Superior temporal gyrus (tissue), 1 donor: ENCODE results near the gene PCF11.

Source experiments
- DNase-seq: peaks from one replicate; pipeline ENCODE4 v3.0.0-alpha.2; 2016; ENCODE audit errors: extremely low spot score

Gene PCF11

DNA sequence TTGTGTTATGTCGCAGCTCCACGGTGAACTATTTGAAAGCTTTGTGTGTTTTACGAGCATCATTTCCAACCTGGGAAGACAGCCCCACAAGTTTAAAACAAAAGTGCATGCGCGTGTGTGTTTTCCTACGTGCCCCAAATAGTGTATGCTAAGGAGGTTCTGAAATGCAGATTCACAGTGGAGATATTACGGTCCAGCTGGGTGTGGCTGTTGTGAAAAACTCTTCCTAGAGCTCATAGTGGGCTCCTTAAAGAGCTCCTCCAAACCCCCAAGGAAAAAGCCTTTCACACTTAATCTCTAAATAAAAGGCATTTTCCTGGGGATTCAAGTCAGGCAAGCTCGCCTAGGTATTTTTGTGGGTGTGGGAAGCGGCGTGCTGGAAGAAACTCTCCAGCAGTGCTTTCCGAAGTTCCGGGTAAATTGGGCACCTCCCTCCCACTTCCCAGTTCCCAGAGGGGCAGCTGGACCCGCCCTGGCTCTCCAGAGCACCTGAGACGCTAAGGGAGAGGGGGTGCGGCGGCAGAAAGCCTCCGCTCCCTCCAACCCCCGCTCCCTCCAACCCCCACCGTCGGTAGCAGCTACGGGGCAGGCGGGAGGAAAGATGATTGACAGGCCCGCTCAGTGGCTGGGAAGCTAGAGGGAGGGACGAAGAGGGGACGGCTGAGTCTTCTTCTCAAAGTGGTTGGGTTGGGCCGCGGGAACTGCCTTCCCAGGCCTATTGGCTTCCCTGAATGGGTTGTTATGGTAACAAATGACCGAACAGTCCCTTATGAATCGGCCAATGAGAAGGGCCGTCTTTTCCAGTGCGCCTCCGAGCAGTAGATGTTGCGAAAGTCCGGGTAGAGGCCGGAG is 561 bp upstream of the PCF11 start:
- DNase-seq = peak; percentile 100

DNA sequence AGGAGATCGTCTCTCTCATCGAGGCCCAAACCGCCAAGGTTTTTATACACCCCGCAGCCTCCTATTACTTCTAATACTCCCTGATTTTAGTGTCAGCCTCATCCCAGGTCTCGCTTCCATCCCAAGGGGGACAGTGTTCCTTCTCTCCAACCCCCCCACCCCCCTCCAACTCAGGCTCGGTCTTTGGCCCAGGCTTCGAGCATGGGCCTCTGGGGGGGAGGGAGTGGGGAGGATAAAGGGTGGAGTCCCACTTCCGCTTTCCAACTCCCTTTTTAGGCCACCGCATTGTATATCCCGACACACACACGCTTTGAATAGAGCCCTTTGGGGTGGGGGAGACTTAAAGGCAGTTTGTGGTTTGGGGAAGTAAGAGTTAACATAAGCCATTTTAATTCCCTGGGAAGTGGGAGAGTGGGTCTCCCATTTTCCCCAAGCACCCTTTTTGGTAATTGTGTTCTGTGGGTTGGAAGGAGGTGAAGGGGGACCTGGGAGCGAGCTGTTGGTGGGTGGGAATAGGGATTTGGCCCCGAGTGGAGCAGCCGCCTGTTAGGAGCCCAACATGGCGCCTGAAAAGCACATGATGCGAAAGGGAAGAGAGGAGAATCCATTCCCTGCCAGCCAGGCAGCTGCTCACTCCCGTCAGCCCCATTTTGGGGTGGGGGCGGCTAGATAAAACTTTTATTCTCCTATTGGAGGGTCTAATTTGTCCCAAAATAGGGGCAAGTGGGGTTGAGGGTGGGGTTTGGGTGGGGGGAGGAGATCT is 844 bp downstream of the PCF11 start:
- peak; percentile 78 for DNase-seq

DNA sequence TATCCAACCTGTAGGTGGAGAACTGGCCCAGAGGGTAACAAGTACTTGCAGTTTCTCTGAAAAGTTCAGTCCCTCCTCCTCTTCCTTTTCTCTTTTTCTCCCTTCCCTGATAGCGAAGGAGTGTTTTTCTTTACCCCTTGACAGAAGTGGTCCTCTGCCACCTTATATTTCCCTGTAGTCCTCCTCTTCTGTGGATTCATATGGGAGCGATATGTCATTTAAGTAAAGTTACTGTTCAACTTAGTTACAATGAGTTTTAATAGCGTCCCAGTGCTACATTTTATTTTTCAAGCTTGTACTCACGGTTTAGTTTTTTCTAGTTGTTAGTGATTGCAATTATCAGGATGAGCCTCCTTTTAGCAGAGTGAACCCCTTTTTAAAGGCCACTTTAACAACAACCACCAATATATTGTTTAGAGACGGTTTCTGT is 1.4 kb downstream of the PCF11 start:
- peak; percentile 38 for DNase-seq

DNA sequence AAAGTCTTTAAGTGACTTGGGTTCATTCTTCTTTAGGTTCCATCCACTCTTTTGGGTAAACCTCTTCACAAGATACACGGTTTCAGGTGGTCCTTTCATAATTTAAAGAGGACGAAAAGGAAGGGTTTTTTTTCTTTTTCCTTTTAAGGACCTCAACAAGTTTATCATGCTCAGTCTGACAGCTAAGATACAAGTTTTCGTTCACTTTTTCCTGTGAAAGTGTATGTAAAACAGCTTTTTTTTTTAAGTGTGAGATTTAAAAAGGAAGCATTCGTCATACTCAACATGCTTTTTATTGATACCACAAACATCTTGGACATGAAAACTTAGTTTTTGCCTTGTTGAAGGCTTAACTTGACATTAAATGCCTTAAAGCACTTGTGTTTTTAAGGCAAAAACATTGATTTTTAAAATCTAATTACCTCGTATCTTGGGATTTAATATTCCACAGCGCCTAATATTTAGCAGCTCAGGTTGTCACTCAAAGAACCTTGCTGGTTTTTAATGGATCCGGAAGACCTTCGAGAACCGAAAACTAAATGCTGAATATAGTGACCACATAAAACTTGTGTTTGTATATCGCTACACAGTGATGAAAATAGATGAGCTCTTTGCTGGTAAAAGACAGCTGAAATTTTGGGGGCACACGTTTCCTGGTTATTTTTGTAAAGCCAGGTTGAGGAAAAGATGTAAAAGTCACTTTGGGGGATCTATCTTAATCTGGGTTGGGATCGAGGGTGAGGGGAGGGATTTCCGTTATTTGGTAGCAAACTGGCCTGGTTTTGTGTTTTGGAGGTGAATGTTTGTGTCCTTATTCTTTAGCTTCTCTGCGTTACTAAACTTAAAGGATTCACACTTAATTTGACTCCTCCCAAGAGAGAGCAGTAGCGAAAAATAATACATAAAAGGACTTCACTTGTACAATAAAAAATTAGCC is 2.3 kb downstream of the PCF11 start:
- DNase-seq = peak; percentile 36

GRCh38 chr11:83159902-83160865 is 3.3 kb downstream of the PCF11 start:
- peak; percentile 55 for DNase-seq

DNA sequence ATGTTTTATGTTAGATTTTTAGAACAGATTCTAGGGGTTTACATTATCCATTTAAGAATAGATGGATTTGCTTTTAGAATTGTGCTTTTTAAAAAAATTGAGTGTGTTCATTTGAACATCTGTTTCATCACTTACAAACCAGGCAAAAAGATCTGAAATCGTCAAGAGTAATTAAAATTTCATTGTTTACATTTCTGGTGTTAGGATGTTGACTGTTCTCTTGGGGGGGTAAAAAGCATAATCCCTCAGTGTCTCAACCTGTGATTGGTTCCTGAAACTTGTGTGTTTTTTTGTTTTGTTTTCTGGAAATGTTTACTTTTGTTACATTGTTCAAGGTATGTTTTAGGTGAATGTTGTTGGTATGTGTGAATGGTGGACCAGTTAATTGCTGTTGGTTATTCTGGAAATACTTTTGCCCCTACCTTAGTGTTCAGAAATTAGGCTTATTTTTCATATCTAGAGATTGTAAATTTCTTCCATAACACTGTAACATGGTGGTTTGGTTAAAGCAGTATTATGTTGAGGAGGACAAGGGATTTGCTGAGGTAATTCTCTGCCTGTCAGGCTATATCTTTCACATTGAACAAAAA is 4.8 kb downstream of the PCF11 start:
- no peak for DNase-seq

GRCh38 chr11:83162377-83162776 is 5.4 kb downstream of the PCF11 start:
- DNase-seq = no peak

DNA sequence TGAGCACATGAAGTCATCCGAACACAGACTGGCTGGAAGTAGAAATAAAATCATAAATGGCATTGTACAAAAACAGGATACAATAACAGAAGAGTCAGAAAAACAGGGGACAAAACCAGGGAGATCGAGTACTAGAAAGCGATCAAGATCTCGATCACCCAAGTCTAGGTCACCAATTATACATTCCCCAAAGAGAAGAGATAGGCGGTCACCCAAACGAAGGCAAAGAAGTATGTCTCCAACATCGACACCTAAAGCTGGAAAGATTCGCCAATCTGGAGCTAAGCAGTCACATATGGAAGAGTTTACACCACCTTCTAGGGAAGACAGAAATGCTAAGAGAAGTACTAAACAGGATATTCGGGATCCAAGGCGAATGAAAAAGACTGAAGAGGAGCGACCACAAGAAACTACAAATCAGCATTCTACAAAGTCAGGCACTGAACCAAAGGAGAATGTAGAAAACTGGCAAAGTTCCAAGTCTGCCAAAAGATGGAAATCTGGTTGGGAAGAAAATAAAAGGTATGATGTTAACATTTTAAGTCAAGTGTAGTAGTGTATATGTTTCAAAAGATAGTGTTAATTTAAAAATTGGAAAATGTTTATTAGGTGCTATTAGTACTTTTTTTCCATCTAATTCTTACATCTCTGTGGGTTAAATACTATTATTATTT is 9.4 kb downstream of the PCF11 start:
- no peak for DNase-seq

- no peak for DNase-seq
Measured at GRCh38 chr11:83168756-83169155, 11.8 kb downstream of the PCF11 start.

- DNase-seq = no peak
Measured at GRCh38 chr11:83170865-83171264, 13.9 kb downstream of the PCF11 start.

- DNase-seq = no peak
Measured at GRCh38 chr11:83172551-83172950, 15.6 kb downstream of the PCF11 start.

DNA sequence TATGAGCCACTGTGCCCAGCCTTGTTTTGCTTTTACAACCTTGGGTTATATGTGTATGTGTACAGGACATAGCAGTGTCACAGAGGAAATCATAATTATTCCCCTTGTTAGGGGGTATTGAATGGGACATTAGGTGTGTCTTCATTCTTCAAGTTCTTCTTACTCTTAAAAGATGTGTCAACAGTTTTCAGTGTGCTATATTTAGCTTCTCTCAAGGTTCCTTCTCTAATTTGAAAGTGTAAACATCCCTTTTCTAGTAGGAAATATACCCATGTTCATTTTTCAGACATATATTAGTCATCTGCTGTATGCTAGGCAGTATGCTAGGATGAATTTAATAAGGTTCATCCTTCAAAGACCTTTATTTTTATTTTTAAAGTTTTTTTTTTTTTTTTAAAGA is 17.1 kb downstream of the PCF11 start:
- DNase-seq = no peak

DNA sequence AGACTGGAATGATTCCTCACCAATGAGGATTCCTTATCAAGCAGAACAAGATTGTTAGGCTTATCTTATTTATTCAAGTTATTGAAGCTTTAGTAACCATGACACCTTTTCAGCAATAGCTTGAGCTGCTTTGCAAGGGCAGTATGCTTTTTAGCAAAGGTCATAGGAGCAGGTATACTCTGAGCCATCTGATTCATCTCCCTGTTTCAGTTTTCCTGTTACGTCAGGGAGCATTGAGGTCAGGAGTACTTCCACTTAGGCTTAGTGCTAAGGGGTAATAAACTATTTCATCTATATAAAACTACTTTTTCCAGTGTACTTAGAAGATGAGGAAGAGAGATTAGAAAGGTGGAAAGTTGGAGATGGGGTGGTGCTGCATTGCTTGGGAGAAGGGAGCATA is 18.9 kb downstream of the PCF11 start:
- no peak for DNase-seq

DNA sequence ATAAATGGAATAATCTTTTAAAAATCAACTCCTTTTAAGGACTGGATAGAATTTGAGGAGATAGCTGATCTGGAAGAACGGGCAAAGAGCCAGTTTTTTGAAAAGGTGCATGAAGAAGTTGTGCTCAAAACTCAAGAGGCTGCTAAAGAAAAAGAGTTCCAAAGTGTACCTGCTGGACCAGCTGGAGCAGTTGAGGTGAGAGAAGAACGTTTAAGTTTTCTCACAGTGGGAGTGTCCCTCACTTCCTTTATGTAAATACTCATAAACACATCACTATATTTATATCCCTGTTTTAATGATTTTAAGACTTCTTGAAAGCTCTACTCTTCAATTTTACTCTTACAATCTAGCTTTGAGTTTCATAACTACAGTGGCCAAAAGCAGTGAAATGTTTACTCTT is 24.9 kb downstream of the PCF11 start:
- no peak for DNase-seq

- no peak for DNase-seq
Measured at GRCh38 chr11:83185767-83186166, 28.8 kb downstream of the PCF11 start.

- DNase-seq = no peak
Measured at GRCh38 chr11:83187465-83187864, 30.5 kb downstream of the PCF11 start.

GRCh38 chr11:83191491-83191890 is 34.6 kb downstream of the PCF11 start:
- DNase-seq = no peak

- DNase-seq = no peak
Measured at GRCh38 chr11:83191986-83192385, 35.1 kb downstream of the PCF11 start.

DNA sequence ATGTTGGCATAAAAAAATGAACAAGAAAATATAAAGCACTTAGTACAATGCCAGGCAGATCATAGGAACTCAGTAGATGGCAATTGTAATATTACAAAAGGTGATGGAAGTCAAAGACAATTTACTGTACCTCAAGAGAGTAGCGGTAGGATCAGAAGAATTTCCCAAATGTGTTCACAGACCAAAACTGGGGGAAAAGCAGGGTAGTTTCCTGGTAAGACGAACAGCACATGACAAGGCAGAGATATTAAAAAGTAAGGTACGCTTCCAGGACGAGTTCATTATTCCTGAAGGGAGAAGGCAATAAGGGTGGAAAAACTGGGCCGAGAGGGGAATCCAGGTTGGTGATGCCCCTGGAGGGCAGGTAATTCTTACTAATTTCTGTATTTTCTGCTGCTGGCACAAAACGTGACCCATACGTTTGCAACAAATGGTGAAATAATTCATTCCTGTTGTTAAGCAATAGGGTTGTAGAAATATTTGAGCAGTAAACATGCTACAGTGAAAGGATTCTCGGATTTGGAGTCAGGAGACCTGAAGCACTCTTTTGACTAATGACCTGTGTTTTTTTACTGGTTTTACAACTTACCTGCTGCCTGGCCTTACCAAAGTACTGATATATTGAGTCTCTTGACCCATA is 35.8 kb downstream of the PCF11 start:
- no peak for DNase-seq
